HepG2 (cell line): ENCODE results near the gene GRIN3A. TPM values are rescaled to one million over a fixed set of nuclear protein-coding genes. Genes with fewer than 3 reads are reported as not detected.

Experiments used
- ASH2L ChIP-seq: fragments of 300-600, 200-600 bp; sonication (generic); IDR thresholded peaks from 2 replicates; pipeline ENCODE4 v1.7.0; 2017; ENCODE audit warnings: low read depth, mild to moderate bottlenecking, moderate library complexity, mixed read lengths, low read length; ENCODE audit not compliant: insufficient read length
- ATF4 ChIP-seq, 2 experiments: fragments of 450-650 bp in 1 of 2; sonication (generic) in 1 of 2; formaldehyde crosslinking; IDR thresholded peaks; 2 replicates each; pipeline versions ENCODE4 v1.5.0 to v1.8.0; 2020 to 2022; ENCODE audit warnings: mild to moderate bottlenecking in 1 of 2, missing genetic modification reagents in 1 of 2
- GATAD1 ChIP-seq: IDR thresholded peaks from 2 replicates; pipeline ENCODE4 v1.6.1; 2016; ENCODE audit warnings: missing genetic modification reagents, missing compliant biosample characterization
- GMEB1 ChIP-seq: sonication (generic); formaldehyde crosslinking; IDR thresholded peaks from 2 replicates; pipeline ENCODE4 v1.5.1; 2020; ENCODE audit warnings: missing genetic modification reagents, mild to moderate bottlenecking, borderline replicate concordance
- IRF9 ChIP-seq: sonication (generic); formaldehyde crosslinking; IDR thresholded peaks from 2 replicates; pipeline ENCODE4 v1.8.0; 2022; ENCODE audit warnings: missing genetic modification reagents, mild to moderate bottlenecking, borderline replicate concordance
- IRX3 ChIP-seq: sonication (generic); formaldehyde crosslinking; IDR thresholded peaks from 2 replicates; pipeline ENCODE4 v1.8.1; 2023; ENCODE audit warnings: mild to moderate bottlenecking, low read depth, missing genetic modification reagents, borderline replicate concordance
- NCOR1 ChIP-seq: fragments of 200-600 bp; sonication (generic); IDR thresholded peaks from 2 replicates; pipeline ENCODE4 v1.7.0; 2017; ENCODE audit warnings: antibody characterized with exemption, low read length, borderline replicate concordance
- NR2F1 ChIP-seq, 2 experiments: fragments of 450-650 bp in 1 of 2; formaldehyde crosslinking in 1 of 2; IDR thresholded peaks; 2 replicates each; pipeline versions ENCODE4 v1.5.0 to v1.6.1; 2016 to 2020; ENCODE audit warnings: mild to moderate bottlenecking in 1 of 2, missing compliant biosample characterization in 1 of 2, missing genetic modification reagents in 1 of 2, moderate library complexity in 1 of 2
- PCBP1 ChIP-seq: fragments of 200-400 bp; formaldehyde crosslinking; IDR thresholded peaks from 2 replicates; pipeline ENCODE4 v1.6.1; 2017; ENCODE audit warnings: mild to moderate bottlenecking, low read depth, low read length, borderline replicate concordance
- TEF ChIP-seq: sonication (generic); formaldehyde crosslinking; IDR thresholded peaks from 2 replicates; pipeline ENCODE4 v1.5.0; 2020; ENCODE audit warnings: missing genetic modification reagents
- ZNF143 ChIP-seq: sonication (generic); formaldehyde crosslinking; IDR thresholded peaks from 2 replicates; pipeline ENCODE4 v1.4.0; 2020; ENCODE audit warnings: missing genetic modification reagents
- ZNF326 ChIP-seq: sonication (generic); formaldehyde crosslinking; IDR thresholded peaks from 2 replicates; pipeline ENCODE4 v1.4.0; 2020; ENCODE audit warnings: missing genetic modification reagents, borderline replicate concordance
- ZNF468 ChIP-seq: sonication (generic); formaldehyde crosslinking; IDR thresholded peaks from 2 replicates; pipeline ENCODE4 v1.8.0; 2022; ENCODE audit warnings: mild to moderate bottlenecking, moderate library complexity, missing genetic modification reagents
- polyA plus RNA-seq, 8 experiments: library from polyadenylated mRNA; depleted of rRNA in 3 of 8; stranded (reverse) in 7 of 8; unstranded in 1 of 8; fragments of >200 nt; fragmentation: Illumina TruSeq in 4 of 8; extraction: Trizol in 4 of 8; gene quantifications; 2 replicates each; pipeline versions ENCODE4 v1.2.1 to v1.2.3, GENCODE V29; 2011 to 2016; ENCODE audit warnings: low read depth in 4 of 8, missing spikeins in 1 of 8, mixed read lengths in 1 of 8; ENCODE audit not compliant: insufficient read depth in 1 of 8
- total RNA-seq, 5 experiments: library from RNA; depleted of rRNA; stranded (reverse); fragments of >200 nt; fragmentation: Illumina TruSeq; extraction: Trizol; gene quantifications; 2 replicates each; pipeline ENCODE4 v1.2.3, GENCODE V29; 2016; ENCODE audit warnings: low read depth in 1 of 5
- TF ChIP-seq, protein P1 (sequence below): sonication (generic); formaldehyde crosslinking; IDR thresholded peaks from 2 replicates; pipeline ENCODE4 v1.8.0; 2022; ENCODE audit warnings: mild to moderate bottlenecking, missing genetic modification reagents, borderline replicate concordance
- TF ChIP-seq, protein P2 (sequence below): sonication (generic); formaldehyde crosslinking; IDR thresholded peaks from 2 replicates; pipeline ENCODE4 v1.5.0; 2020; ENCODE audit warnings: missing genetic modification reagents

GRIN3A gene
- total and polyA plus RNA-seq, 2 of the 13 experiments (the other 11 are each of a cell fraction or from before 2014, with no cell fraction given): not detected

- TF ChIP-seq GATAD1 (CRISPR knock-in tag) (peak; percentile 77), ZNF468 (no peak), GMEB1 (CRISPR knock-in tag) (peak; percentile 53; the same call in 1 of the 2 replicates), ZNF143 (0 out of 2 replicates have a peak, but pooled peaks have one; percentile 17), IRX3 (no peak), TEF (no peak), IRF9 (CRISPR knock-in tag) (no peak), NR2F1 (CRISPR knock-in tag; IDR thresholded peaks at IDR 0.05) (peak; percentile 56 to 86), NCOR1 (peak; percentile 27; the same call in 1 of the 2 replicates), PCBP1 (0 out of 2 replicates have a peak, but pooled peaks have one; percentile 54), ATF4 (CRISPR knock-in tag; IDR thresholded peaks at IDR 0.05) (no peak), ZNF326 (CRISPR knock-in tag) (no peak), ASH2L (peak; percentile 75)
- TF ChIP-seq, protein P1, sequence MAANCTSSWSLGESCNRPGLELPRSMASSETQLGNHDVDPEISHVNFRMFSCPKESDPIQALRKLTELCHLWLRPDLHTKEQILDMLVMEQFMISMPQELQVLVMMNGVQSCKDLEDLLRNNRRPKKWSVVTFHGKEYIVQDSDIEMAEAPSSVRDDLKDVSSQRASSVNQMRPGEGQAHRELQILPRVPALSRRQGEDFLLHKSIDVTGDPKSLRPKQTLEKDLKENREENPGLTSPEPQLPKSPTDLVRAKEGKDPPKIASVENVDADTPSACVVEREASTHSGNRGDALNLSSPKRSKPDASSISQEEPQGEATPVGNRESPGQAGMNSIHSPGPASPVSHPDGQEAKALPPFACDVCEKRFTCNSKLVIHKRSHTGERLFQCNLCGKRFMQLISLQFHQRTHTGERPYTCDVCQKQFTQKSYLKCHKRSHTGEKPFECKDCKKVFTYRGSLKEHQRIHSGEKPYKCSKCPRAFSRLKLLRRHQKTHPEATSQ (CRISPR knock-in tag): peak; percentile 82; the same call in 1 of the 2 replicates
- TF ChIP-seq, protein P2, sequence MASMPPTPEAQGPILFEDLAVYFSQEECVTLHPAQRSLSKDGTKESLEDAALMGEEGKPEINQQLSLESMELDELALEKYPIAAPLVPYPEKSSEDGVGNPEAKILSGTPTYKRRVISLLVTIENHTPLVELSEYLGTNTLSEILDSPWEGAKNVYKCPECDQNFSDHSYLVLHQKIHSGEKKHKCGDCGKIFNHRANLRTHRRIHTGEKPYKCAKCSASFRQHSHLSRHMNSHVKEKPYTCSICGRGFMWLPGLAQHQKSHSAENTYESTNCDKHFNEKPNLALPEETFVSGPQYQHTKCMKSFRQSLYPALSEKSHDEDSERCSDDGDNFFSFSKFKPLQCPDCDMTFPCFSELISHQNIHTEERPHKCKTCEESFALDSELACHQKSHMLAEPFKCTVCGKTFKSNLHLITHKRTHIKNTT (CRISPR knock-in tag): no peak
Measured at GRCh38 chr9:101533334-101534204, 204.9 kb downstream of the GRIN3A start, which contains the start of gene RNF20 (continued).
